Smooth muscle cell (in vitro differentiated cells): ENCODE measurements around the gene FNDC11. TPM values are rescaled to one million over a fixed set of nuclear protein-coding genes. Genes with fewer than 3 reads are reported as not detected.
A peak's percentile ranks its signal among the peaks of the same experiment; 100 is the strongest.

ENCODE experiments used
- DNase-seq: peaks from one replicate; lab custom pipeline; 2025; ENCODE audit not compliant: unreplicated experiment; lab: John Stamatoyannopoulos, UW
- H2AFZ ChIP-seq: fragments of 200-600 bp; sonication (generic); 2 replicates; pipeline ENCODE4 v1.6.0; 2016; ENCODE audit warnings: antibody characterized with exemption, low read depth, mild to moderate bottlenecking
- H3F3A ChIP-seq: fragments of 200-600 bp; sonication (generic); 2 replicates; pipeline ENCODE4 v1.6.0; 2017; ENCODE audit warnings: antibody characterized with exemption, low read depth
- H3K27ac ChIP-seq: fragments of 200-600 bp; sonication (generic); 2 replicates; pipeline ENCODE4 v1.5.1; 2016; ENCODE audit warnings: low read depth, mild to moderate bottlenecking
- H3K27me3 ChIP-seq: fragments of 200-600 bp; sonication (generic); 2 replicates; pipeline ENCODE4 v1.6.1; 2016; ENCODE audit warnings: low read depth, mild to moderate bottlenecking
- H3K36me3 ChIP-seq: fragments of 200-600 bp; sonication (generic); 2 replicates; pipeline ENCODE4 v1.5.1; 2016; ENCODE audit warnings: low read depth
- H3K4me1 ChIP-seq: fragments of 200-600 bp; sonication (generic); 2 replicates; pipeline ENCODE4 v1.5.1; 2016; ENCODE audit warnings: low read depth
- H3K4me2 ChIP-seq: fragments of 200-600 bp; sonication (generic); 2 replicates; pipeline ENCODE4 v1.6.0; 2016; ENCODE audit warnings: mild to moderate bottlenecking
- H3K4me3 ChIP-seq: fragments of 200-600 bp; sonication (generic); 2 replicates; pipeline ENCODE4 v1.5.1; 2016; ENCODE audit warnings: mild to moderate bottlenecking
- H3K79me2 ChIP-seq: fragments of 200-600 bp; sonication (generic); 2 replicates; pipeline ENCODE4 v1.6.0; 2016; ENCODE audit warnings: low read depth, mild to moderate bottlenecking
- H3K9ac ChIP-seq: fragments of 200-600 bp; sonication (generic); 2 replicates; pipeline ENCODE4 v1.6.0; 2016; ENCODE audit warnings: low read depth
- H3K9me3 ChIP-seq: fragments of 200-600 bp; sonication (generic); replicated peaks from 2 replicates; pipeline ENCODE4 v1.5.1; 2016; ENCODE audit warnings: low read depth
- H4K20me1 ChIP-seq: fragments of 200-600 bp; sonication (generic); 2 replicates; pipeline ENCODE4 v1.6.0; 2016; ENCODE audit warnings: low read depth
- WGBS: methylation state at CpG from one replicate; pipeline ENCODE4 v1.1.7; 2016; ENCODE audit warnings: low lambda C conversion rate; 5-methylcytosine and 5-hydroxymethylcytosine counted together
- polyA plus RNA-seq: library from polyadenylated mRNA; unstranded; fragments of >200 nt; fragmentation: Nextera tagmentation; extraction: Ambion mirVana; gene quantifications from 2 replicates; pipeline ENCODE4 v1.2.1, GENCODE V29; 2016
- total RNA-seq: library from RNA; depleted of rRNA; stranded (reverse); fragments of >200 nt; gene quantifications from 2 replicates; pipeline ENCODE4 v1.2.3, GENCODE V29; 2014
- TF ChIP-seq, protein P1 (sequence below): fragments of 200-600 bp; sonication (generic); IDR thresholded peaks from 2 replicates; pipeline ENCODE4 v1.5.1; 2017; ENCODE audit warnings: borderline replicate concordance, mild to moderate bottlenecking, antibody characterized with exemption; ENCODE audit not compliant: insufficient read depth, poor library complexity, severe bottlenecking

Gene FNDC11
- total and polyA plus RNA-seq, 2 experiments from 2014 or later: 0.72 to 3.6 TPM

DNA sequence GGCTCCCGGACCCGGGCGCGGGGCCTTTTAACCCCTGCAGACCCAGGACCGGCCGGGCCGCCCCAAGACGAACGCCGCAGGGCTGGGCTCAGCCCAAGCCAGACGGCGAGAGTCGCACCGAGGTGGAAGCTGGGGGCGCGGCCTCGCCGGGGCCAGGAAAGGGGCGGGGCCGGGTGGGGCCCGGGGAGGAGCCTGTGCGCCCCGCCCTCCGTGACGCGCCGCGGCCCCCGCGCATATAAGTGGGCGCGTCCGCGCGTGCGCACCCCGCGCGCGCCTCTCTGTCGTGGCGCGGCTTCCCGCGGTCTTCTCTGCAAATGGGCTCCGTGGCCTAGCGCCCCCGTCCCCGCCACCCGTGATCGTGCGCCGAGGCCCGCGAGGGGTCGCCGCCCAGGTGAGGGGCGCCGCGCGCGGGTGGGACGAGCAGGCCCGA lies 33.4 kb upstream of the FNDC11 start, which contains the start of gene PPDPF:
TSS of gene PPDPF (plus strand) at position 262 of the 430 bp plus-strand sequence. CDS start 544 bp downstream, outside the sequence.
- WGBS: no CpG with 5 or more reads among the region's 64 CpGs
- peak within 1 kb of the TSS; percentile 83 for H3K27ac ChIP-seq
- H3K9me3 ChIP-seq: no peaks in the 10 kb centered on the region
- peaks cover 11% of the 10 kb centered on the region for H3K79me2 ChIP-seq
- peak within 1 kb of the TSS; percentile 86 for H3K9ac ChIP-seq
- H4K20me1 ChIP-seq: peaks cover 43% of the 10 kb centered on the region
- peak within 1 kb of the TSS; percentile 96 for H3K4me3 ChIP-seq
- peak within 1 kb of the TSS; percentile 98 for H2AFZ ChIP-seq
- H3K4me1 ChIP-seq: peaks cover 17% of the 10 kb centered on the region
- DNase-seq: peak; percentile 82
- no peaks in the 10 kb centered on the region for H3F3A ChIP-seq
- no peaks in the 10 kb centered on the region for H3K27me3 ChIP-seq
- no peaks in the 10 kb centered on the region for H3K36me3 ChIP-seq
- H3K4me2 ChIP-seq: peak within 1 kb of the TSS; percentile 99
- TF ChIP-seq, protein P1, sequence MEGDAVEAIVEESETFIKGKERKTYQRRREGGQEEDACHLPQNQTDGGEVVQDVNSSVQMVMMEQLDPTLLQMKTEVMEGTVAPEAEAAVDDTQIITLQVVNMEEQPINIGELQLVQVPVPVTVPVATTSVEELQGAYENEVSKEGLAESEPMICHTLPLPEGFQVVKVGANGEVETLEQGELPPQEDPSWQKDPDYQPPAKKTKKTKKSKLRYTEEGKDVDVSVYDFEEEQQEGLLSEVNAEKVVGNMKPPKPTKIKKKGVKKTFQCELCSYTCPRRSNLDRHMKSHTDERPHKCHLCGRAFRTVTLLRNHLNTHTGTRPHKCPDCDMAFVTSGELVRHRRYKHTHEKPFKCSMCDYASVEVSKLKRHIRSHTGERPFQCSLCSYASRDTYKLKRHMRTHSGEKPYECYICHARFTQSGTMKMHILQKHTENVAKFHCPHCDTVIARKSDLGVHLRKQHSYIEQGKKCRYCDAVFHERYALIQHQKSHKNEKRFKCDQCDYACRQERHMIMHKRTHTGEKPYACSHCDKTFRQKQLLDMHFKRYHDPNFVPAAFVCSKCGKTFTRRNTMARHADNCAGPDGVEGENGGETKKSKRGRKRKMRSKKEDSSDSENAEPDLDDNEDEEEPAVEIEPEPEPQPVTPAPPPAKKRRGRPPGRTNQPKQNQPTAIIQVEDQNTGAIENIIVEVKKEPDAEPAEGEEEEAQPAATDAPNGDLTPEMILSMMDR: no peak

DNA sequence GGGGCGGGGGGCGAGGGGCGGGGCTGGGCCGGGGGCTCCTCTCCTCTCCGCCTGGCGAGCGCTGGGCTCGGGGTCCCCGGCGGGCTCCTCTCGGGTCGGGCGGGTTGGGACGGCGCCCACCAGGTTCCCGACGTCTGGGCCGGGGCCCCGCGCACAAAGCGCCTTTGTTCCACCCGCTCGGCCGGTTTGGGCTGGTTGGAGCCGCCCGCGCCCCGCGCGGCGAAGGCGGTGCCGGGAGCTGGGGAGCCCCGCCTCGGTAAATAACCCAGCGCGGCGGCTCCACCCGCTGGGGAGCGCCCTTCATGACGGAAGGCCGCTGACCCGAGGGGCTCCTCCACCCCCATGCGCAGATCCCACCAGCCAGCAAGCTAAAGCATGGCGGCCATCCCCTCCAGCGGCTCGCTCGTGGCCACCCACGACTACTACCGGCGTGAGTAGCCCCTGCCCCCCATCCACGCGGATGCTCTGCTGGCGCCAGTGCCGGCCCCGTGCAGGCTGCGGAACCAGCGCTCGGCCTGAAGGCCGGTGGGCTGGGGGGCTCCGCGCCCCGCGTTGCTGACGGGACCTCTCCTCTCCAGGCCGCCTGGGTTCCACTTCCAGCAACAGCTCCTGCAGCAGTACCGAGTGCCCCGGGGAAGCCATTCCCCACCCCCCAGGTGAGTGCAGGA lies 32.9 kb upstream of the FNDC11 start:
- no peaks in the 10 kb centered on the region for H3K36me3 ChIP-seq
- peaks cover 17% of the 10 kb centered on the region for H3K4me1 ChIP-seq
- WGBS: 1% methylated on average over 50 of the region's 68 CpGs
- peaks cover 43% of the 10 kb centered on the region for H4K20me1 ChIP-seq
- peak overlapping the region; percentile 99 for H3K4me2 ChIP-seq
- H3K4me3 ChIP-seq: peak overlapping the region; percentile 96
- H3K79me2 ChIP-seq: peaks cover 11% of the 10 kb centered on the region
- TF ChIP-seq, protein P1: no peak
- no peaks in the 10 kb centered on the region for H3K27me3 ChIP-seq
- H3K9me3 ChIP-seq: no peaks in the 10 kb centered on the region
- peak overlapping the region; percentile 86 for H3K9ac ChIP-seq
- H2AFZ ChIP-seq: peak overlapping the region; percentile 30
- peak overlapping the region; percentile 82 for H3K27ac ChIP-seq
- no peaks in the 10 kb centered on the region for H3F3A ChIP-seq
- DNase-seq: no peak

DNA sequence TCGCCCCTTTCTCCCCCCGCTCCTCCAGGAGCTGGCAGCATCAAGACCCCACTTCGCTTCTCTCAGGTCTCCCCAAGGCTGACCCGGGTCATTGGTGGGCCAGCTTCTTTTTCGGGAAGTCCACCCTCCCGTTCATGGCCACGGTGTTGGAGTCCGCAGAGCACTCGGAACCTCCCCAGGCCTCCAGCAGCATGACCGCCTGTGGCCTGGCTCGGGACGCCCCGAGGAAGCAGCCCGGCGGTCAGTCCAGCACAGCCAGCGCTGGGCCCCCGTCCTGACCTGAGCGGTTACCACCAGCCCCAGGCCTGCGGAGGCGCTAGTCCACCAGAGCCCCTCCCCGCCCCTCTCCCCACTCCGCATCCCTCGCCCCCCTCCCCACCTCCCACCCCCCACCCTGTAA lies 32.4 kb upstream of the FNDC11 start:
- peaks cover 17% of the 10 kb centered on the region for H3K4me1 ChIP-seq
- DNase-seq: no peak
- 17% methylated on average over 19 of the region's 23 CpGs for WGBS
- no peak overlapping the region for H2AFZ ChIP-seq
- peak overlapping the region; percentile 86 for H3K9ac ChIP-seq
- no peaks in the 10 kb centered on the region for H3F3A ChIP-seq
- no peaks in the 10 kb centered on the region for H3K27me3 ChIP-seq
- peak overlapping the region; percentile 96 for H3K4me3 ChIP-seq
- H3K9me3 ChIP-seq: no peaks in the 10 kb centered on the region
- peaks cover 11% of the 10 kb centered on the region for H3K79me2 ChIP-seq
- H3K4me2 ChIP-seq: peak overlapping the region; percentile 99
- TF ChIP-seq, protein P1: no peak
- no peak overlapping the region for H3K27ac ChIP-seq
- H4K20me1 ChIP-seq: peaks cover 43% of the 10 kb centered on the region
- no peaks in the 10 kb centered on the region for H3K36me3 ChIP-seq
